ENCODE results near the gene CKM. TPM values are rescaled to one million over a fixed set of nuclear protein-coding genes. Genes with fewer than 3 reads are reported as not detected.
A peak's percentile ranks its signal among the peaks of the same experiment; 100 is the strongest.

CKM gene
- total and polyA plus RNA-seq, 12 donors, result 2,078 to 7,765 (median 4,407) TPM

GRCh38 chr19:45346449-45346848 is 23.8 kb upstream of the CKM start:
- peaks cover 0 to 5% (median 0%) of the 10 kb centered on the region in 9 donors for H3K36me3 ChIP-seq
- TF ChIP-seq CTCF (IDR thresholded peaks at IDR 0.05), result peak in 1 of 9 donors; percentile 6
- H3K4me1 ChIP-seq, result no peaks in the 10 kb centered on the region
- DNase-seq (no peak), ATAC-seq (no peak)
- H3K9me3 ChIP-seq, result no peaks in the 10 kb centered on the region
- WGBS, 2 donors, result 20 to 27% methylated on average over 26 to 27 of the region's 27 CpGs
- H3K27me3 ChIP-seq, result peaks cover 0 to 33% (median 25%) of the 10 kb centered on the region in 7 donors
- no peak overlapping the region for H3K4me3 ChIP-seq
- no peak overlapping the region for H3K27ac ChIP-seq
- intact Hi-C loops (cut with DNase I), result no loop called here

- Histone ChIP-seq H3K27me3 (peaks cover 4 to 42% (median 29%) of the 10 kb centered on the region in 7 donors), H3K4me1 (peaks cover 0 to 3% (median 0%) of the 10 kb centered on the region in 9 donors), H3K27ac (no peak overlapping the region), H3K9me3 (no peaks in the 10 kb centered on the region), H3K4me3 (no peak overlapping the region), H3K36me3 (no peaks in the 10 kb centered on the region)
- 87 to 91% methylated on average over 15 of the region's 15 CpGs for WGBS, 2 donors
- intact Hi-C loops (cut with DNase I), result no loop called here
- DNase-seq, result no peak
- ATAC-seq, result no peak
- no peak for TF ChIP-seq CTCF (IDR thresholded peaks at IDR 0.05)
Measured at GRCh38 chr19:45345506-45345860, 22.8 kb upstream of the CKM start.

GRCh38 chr19:45344621-45345505 is 22.2 kb upstream of the CKM start:
- ATAC-seq, result no peak
- intact Hi-C loops (cut with DNase I), result no loop called here
- Histone ChIP-seq H3K27ac (no peak overlapping the region), H3K4me1 (peaks cover 0 to 5% (median 0%) of the 10 kb centered on the region in 9 donors), H3K9me3 (no peaks in the 10 kb centered on the region), H3K36me3 (no peaks in the 10 kb centered on the region), H3K4me3 (no peak overlapping the region), H3K27me3 (peaks cover 6 to 48% (median 36%) of the 10 kb centered on the region in 7 donors)
- no peak for DNase-seq
- 52 to 53% methylated on average over 13 to 15 of the region's 15 CpGs for WGBS, 2 donors
- TF ChIP-seq CTCF (IDR thresholded peaks at IDR 0.05), result no peak

DNA sequence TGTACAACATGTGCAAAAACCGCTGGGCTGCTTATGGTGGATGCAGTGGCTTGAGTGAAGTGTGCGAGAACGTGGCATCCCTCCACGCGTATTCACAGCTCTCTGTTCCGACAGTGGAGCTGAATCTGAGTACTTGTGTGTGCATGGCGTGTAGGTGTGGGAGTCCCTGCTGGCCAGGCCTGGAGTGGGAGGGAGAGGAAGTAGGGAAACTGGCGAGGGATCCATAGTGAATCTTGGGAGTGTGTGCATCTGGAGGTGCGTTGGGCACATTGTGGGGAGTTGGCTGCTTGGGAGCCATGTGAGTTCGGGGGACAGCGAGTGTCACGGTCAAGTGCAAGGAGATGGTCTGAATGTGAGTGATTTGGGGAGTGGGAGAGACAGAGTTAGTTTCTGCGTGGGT is 20.2 kb upstream of the CKM start:
- no peak for DNase-seq
- no peak overlapping the region for H3K4me3 ChIP-seq
- no peak for TF ChIP-seq CTCF (IDR thresholded peaks at IDR 0.05)
- H3K9me3 ChIP-seq, result no peaks in the 10 kb centered on the region
- intact Hi-C loops (cut with DNase I), result no loop called here
- H3K36me3 ChIP-seq, result no peaks in the 10 kb centered on the region
- ATAC-seq, result no peak
- H3K27ac ChIP-seq, result no peak overlapping the region
- H3K27me3 ChIP-seq, result peaks cover 6 to 58% (median 50%) of the 10 kb centered on the region in 7 donors
- 73 to 79% methylated on average over 13 of the region's 13 CpGs for WGBS, 2 donors
- peaks cover 0 to 10% (median 5%) of the 10 kb centered on the region in 9 donors for H3K4me1 ChIP-seq
